T-helper 2 cell treated with Interferon-gamma antibody and Interleukin-4, amounts not matched to agents 5 μg/mL and 100 μg/mL, for 36 hours (primary cell): ENCODE measurements around the gene CTNNA1.
"Not testable (repeated sequence)": the region's sequence is repeated elsewhere in the genome, so short reads cannot be mapped to it uniquely, and the experiment has no call there.

Experiments used
- DNase-seq: peaks from one replicate; pipeline ENCODE4 v3.0.0; 2021; ENCODE audit warnings: low spot score
- H3K27ac Mint-ChIP-seq: one replicate; pipeline ENCODE4 v1.8.0; 2021; ENCODE audit warnings: mild to moderate bottlenecking, mixed read lengths
- H3K27me3 Mint-ChIP-seq: one replicate; pipeline ENCODE4 v1.8.0; 2021; ENCODE audit warnings: low read depth, mixed read lengths
- H3K36me3 Mint-ChIP-seq: one replicate; pipeline ENCODE4 v1.8.0; 2021; ENCODE audit warnings: low read depth, mixed read lengths
- H3K4me1 Mint-ChIP-seq: one replicate; pipeline ENCODE4 v1.8.0; 2021; ENCODE audit warnings: low read depth, mixed read lengths
- H3K4me3 Mint-ChIP-seq: one replicate; pipeline ENCODE4 v1.8.0; 2022; ENCODE audit warnings: mild to moderate bottlenecking, moderate library complexity, mixed read lengths
- H3K9me3 Mint-ChIP-seq: one replicate; pipeline ENCODE4 v1.8.0; 2021; ENCODE audit warnings: mixed read lengths

CTNNA1 gene

DNA sequence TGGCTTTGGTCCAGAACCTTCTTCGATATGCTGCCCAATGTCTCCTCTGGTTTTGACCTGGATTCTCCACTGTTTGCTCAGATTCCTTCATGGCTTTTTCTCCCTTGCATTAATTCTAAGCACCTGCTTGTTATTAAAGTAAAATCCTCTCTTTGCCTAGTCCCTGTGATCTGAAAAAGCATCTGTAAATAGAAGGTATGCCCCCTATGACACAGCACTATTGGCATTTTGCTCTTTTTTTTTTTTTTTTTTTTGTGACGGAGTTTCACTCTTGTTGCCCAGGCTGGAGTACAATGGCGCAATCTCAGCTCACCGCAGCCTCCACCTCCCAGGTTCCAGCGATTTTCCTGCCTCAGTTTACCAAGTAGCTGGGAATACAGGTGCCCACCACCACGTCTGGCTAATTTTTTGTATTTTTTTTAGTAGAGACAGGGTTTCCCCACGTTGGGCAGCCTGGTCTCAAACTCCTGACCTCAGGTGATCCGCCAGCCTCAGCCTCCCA lies 37.2 kb upstream of the CTNNA1 start:
- H3K4me3 Mint-ChIP-seq, H3K9me3 Mint-ChIP-seq, H3K27ac Mint-ChIP-seq, H3K4me1 Mint-ChIP-seq, H3K36me3 Mint-ChIP-seq, DNase-seq: not testable (repeated sequence)
- peaks cover 33% of the 10 kb centered on the region for H3K27me3 Mint-ChIP-seq

DNA sequence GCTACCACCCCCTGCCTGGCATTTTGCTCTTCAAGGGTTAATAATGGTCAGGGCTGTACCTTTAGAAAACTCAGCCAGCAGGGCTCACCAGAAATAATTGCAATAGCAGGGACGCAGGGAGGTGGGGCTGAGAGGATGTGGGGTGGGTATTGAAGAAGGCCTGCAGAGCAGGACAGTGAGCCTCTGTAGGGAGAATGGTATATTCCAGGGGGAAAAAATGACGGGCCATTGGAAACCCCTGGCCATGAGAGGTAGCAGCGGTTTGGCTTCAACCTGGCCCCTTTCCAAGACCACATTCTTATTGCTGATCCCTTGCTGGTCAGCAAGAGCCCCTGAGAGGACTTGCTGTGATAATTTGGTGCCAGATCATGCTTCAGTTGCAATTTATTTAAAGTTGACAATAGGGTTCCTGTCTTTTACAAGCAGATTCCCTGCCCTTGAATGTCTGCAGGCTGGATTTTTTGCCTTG lies 36.7 kb upstream of the CTNNA1 start:
- H3K27me3 Mint-ChIP-seq = peaks cover 29% of the 10 kb centered on the region
- DNase-seq = no peak
- H3K4me3 Mint-ChIP-seq = no peak overlapping the region
- no peaks in the 10 kb centered on the region for H3K4me1 Mint-ChIP-seq
- no peak overlapping the region for H3K27ac Mint-ChIP-seq
- H3K9me3 Mint-ChIP-seq = no peaks in the 10 kb centered on the region
- no peaks in the 10 kb centered on the region for H3K36me3 Mint-ChIP-seq

DNA sequence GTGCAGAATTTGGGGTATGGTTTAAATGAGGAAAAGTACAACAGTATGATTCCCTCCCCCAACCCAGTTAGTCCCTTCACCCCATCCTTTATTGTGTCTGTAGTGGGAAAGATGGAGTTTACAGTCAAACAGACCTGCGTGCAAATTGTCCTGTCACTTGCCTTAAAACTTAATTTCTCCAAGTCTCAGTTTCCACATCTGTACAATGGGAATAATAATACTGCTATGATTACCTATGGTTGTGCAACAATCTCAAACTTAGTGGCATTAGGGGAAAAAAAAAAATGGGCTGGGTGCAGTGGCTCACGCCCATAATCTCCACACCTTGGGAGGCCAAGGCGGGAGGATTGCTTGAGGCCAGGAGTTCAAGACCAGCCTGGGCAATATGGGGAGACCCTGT lies 35.8 kb upstream of the CTNNA1 start:
- no peak overlapping the region for H3K27ac Mint-ChIP-seq
- H3K27me3 Mint-ChIP-seq = peaks cover 26% of the 10 kb centered on the region

DNA sequence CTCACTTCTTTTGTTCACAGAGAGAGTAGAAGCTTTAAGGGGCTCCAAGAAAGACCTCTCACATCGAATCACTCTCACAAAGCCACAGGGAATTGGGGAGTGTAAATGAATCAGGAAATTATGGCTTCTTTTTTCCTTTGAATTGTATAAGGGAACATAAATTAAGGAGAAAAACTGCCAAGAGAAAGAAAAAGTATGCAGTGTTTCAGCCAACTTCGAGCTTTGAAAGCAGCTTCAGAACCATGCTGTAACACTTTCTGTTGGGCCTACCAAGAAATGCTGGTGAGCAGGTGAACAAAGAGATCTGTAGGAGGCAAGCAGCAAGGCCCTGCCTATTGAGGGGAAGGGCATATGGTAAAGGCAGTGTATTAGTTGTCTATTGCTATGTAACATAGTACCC lies 33.4 kb upstream of the CTNNA1 start:
- H3K27ac Mint-ChIP-seq = no peak overlapping the region
- no peak overlapping the region for H3K4me3 Mint-ChIP-seq
- H3K9me3 Mint-ChIP-seq = no peaks in the 10 kb centered on the region
- no peaks in the 10 kb centered on the region for H3K4me1 Mint-ChIP-seq
- DNase-seq = no peak
- no peaks in the 10 kb centered on the region for H3K36me3 Mint-ChIP-seq
- H3K27me3 Mint-ChIP-seq = peaks cover 20% of the 10 kb centered on the region

More for the DNA sequence above, 35.8 kb upstream of the CTNNA1 start:
- no peaks in the 10 kb centered on the region for H3K4me1 Mint-ChIP-seq
- no peak overlapping the region for H3K4me3 Mint-ChIP-seq
- H3K9me3 Mint-ChIP-seq = no peaks in the 10 kb centered on the region
- no peak for DNase-seq
- H3K36me3 Mint-ChIP-seq = no peaks in the 10 kb centered on the region

DNA sequence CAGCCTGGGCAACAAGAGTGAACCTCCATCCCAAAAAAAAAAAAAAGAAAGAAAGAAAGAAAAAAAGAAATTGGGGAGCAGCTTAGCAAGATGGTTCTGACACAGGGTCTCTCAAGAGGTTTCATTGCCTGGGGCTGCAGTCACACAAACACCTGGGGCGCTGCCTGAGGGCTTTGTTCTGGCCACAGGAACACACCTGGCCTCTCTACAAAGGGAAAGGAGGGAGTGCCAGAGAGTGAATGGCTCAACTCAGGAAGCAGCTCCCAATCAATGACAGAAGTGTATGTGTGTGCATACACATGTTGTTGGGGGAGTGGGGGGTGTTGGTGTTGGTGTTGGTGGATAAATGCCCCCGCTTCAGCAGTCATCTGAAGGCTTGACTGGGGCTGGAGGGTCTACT lies 32.4 kb upstream of the CTNNA1 start:
- peaks cover 14% of the 10 kb centered on the region for H3K27me3 Mint-ChIP-seq
- H3K4me1 Mint-ChIP-seq = no peaks in the 10 kb centered on the region
- no peak overlapping the region for H3K4me3 Mint-ChIP-seq
- no peaks in the 10 kb centered on the region for H3K36me3 Mint-ChIP-seq
- H3K27ac Mint-ChIP-seq = no peak overlapping the region
- no peak for DNase-seq
- no peaks in the 10 kb centered on the region for H3K9me3 Mint-ChIP-seq

DNA sequence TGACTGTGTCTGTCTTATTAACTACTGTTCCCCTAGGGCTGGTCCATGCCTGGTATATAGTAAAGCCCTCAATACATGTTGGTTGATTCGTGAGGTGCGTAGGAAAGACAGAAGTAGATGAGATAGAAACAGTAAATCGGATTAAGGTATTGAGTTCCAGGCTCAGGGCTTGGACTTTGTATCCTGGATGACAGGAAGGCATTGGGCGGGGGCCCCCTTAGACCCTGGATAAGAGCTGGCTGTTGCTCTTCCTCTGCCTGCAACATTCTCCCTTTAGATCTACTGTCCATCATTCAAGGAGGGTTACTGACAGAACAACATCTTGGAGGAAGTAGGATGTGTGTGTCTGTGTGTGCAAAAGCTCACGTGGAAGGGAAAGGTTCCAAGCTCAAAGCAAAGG lies 31.2 kb upstream of the CTNNA1 start:
- DNase-seq = no peak
- Mint-ChIP-seq H3K27me3 (peaks cover 13% of the 10 kb centered on the region), H3K4me1 (peaks cover 4% of the 10 kb centered on the region), H3K9me3 (no peaks in the 10 kb centered on the region), H3K27ac (no peak overlapping the region), H3K36me3 (no peaks in the 10 kb centered on the region), H3K4me3 (no peak overlapping the region)

DNA sequence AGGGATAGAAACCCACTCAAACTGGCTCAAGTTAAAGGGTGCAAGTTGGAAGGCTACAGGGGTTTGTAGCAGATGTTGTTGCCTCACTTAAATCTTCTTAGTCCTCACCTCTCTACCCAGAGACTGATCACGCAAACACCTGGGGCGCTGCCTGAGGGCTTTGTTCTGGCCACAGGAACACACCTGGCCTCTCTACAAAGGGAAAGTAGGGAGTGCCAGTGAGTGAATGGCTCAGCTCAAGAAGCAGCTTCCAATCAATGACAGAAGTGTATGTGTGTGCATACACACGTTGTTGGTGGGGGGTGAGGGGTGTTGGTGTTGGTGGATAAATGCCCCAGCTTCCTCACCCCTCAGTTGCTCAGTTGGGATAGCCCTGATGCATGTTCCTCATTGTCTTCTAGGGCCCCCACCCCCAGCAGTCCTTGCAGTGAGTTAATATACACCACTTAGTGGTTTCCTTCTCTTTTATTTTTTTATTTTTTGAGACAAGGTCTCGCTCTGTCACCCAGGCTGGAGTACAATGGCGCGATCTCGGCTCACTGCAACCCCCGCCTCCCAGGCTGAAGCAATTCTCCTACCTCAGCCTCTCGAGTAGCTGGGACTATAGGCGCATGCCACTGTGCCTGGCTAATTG lies 30.6 kb upstream of the CTNNA1 start:
- no peak overlapping the region for H3K4me3 Mint-ChIP-seq
- H3K27me3 Mint-ChIP-seq = peaks cover 9% of the 10 kb centered on the region
- no peak overlapping the region for H3K27ac Mint-ChIP-seq
- no peaks in the 10 kb centered on the region for H3K36me3 Mint-ChIP-seq
- H3K9me3 Mint-ChIP-seq = no peaks in the 10 kb centered on the region
- H3K4me1 Mint-ChIP-seq = peaks cover 9% of the 10 kb centered on the region
- DNase-seq = no peak

DNA sequence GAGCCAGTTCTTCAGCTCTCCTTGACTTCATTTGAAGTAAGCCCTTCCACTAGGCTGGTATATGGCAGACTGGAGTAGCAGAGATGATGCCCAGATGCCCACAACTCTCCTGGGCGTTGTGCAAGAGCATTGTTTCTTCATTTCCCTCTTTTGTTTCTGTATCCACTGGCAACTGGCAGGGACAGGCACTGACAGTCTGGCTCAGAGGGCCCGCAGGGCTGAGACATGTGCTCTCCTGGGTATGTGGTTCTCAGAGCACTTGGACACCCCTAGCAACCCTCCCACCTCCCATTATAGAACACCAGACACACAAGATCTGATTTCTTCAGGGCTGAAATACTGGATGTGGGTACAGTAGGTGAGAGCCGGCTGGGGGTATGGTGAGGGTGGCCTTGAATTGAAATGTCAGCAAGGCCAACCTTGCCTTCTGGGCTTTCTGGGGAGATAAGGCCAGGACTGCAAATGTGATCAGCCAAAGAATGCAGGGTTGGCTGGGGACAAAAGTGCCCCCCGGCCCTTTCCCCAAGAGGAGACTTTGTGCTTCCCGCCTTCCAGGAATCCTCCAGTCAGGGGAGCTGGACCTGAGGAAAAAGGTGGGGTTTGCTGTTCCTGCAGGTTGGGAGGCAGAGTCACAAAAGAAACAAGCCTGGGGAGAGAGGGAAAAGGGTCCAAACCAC lies 28.6 kb upstream of the CTNNA1 start:
- no peak overlapping the region for H3K4me3 Mint-ChIP-seq
- DNase-seq = no peak
- H3K27ac Mint-ChIP-seq = no peak overlapping the region
- H3K27me3 Mint-ChIP-seq = peaks cover 6% of the 10 kb centered on the region
- no peaks in the 10 kb centered on the region for H3K9me3 Mint-ChIP-seq
- no peaks in the 10 kb centered on the region for H3K36me3 Mint-ChIP-seq
- peaks cover 9% of the 10 kb centered on the region for H3K4me1 Mint-ChIP-seq

DNA sequence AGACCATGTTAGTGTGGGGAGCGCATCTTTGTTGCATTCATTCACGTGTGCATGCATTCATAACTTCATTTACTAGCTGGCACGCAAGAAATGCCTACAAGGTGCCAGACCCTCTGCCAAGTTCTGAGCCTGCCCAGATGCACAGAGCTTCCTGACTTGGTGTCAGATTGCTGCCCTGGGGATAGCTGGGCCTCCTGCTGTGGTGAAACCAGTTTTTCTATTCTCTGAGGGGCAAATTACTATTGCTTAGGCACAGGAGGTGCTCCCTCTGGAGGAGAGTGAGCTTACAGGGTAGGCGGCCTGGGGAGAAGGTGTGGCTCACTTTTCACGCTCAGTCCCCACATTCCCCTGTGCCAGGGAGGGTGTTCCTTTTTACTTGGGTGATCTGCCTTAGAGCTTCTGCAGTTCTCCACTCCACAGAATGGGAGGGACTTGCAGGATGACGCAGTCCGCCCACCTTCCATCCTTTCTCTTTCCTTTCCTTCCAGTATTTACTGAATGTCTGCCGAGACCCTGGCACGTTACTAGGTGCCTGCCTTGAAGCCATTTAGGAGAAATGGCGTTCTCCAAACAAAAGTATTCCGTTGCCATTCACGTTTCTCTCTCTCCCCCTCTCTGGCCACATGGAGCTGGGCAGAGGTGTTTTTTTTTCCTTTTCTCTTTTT lies 27.9 kb upstream of the CTNNA1 start:
- H3K27me3 Mint-ChIP-seq = peaks cover 6% of the 10 kb centered on the region
- DNase-seq = no peak
- H3K4me1 Mint-ChIP-seq = peaks cover 9% of the 10 kb centered on the region
- H3K36me3 Mint-ChIP-seq = no peaks in the 10 kb centered on the region
- H3K27ac Mint-ChIP-seq = no peak overlapping the region
- H3K4me3 Mint-ChIP-seq = no peak overlapping the region
- no peaks in the 10 kb centered on the region for H3K9me3 Mint-ChIP-seq

DNA sequence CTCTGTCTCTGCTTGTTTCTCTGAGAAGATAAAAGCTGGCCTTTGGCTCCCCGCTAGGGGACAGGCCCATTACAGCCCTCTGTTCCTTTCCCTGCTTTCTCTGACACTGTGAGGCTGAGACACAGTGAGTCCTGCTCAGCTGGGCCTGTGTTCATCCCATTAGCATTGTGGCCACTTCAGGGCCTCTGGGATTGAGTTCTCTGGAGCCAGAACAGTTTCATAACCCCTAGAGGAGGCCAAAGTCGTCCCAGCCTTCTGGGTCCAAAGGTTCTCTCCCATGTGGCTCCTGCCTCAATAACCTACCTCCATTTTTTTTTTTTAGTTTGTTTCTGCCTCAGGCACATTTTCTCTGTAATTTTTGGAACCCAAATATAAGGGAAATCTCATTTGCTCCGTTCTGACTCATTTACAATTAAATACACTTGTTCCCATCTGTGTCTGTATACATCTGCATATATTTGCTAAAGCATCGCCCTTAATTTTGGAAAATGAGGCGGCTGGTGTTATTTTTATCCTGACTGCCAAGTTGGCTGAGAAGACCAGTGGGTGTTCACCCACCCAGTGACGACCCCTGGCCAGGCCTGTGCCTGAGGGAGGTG lies 27.3 kb upstream of the CTNNA1 start:
- Mint-ChIP-seq H3K9me3 (no peaks in the 10 kb centered on the region), H3K4me3 (no peak overlapping the region), H3K27me3 (peaks cover 6% of the 10 kb centered on the region), H3K4me1 (peaks cover 9% of the 10 kb centered on the region), H3K27ac (no peak overlapping the region), H3K36me3 (no peaks in the 10 kb centered on the region)
- DNase-seq = no peak

DNA sequence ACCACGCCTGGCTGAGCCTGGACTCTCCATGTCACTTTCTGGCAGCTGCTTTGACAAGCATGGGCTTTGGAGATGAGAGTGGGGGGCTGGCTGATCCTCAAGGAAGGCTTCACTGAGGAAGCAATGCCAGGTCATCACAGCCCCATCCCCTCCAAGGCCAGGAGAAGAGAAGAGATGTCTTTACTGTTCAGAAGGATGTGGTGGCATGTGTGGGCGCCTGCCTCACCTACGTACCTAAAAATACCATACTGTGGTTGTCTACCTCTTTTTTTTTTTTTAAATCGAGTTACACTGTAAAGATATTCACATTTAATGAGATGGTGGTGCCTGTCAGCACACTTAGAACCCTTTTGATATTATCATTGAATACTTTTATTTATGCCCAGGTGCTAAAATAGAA lies 26.4 kb upstream of the CTNNA1 start:
- Mint-ChIP-seq H3K27me3 (peaks cover 6% of the 10 kb centered on the region), H3K27ac (no peak overlapping the region), H3K9me3 (no peaks in the 10 kb centered on the region), H3K36me3 (no peaks in the 10 kb centered on the region), H3K4me1 (peaks cover 9% of the 10 kb centered on the region), H3K4me3 (no peak overlapping the region)
- DNase-seq = peak; percentile 15

DNA sequence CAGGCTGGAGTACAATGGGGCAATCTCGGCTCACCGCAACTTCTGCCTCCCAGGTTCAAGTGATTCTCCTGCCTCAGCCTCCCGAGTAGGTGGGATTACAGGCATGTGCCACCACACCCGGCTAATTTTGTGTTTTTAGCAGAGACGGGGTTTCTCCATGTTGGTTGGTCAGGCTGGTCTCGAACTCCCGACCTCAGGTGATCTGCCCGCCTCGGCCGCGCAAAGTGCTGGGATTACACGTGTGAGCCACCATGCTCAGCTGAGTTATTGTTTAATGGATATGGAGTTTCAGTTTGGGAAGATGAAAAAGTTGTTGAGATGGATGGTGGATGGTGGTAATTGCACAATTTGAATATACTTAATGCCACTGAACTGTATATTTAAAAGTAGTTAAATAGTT lies 22.7 kb upstream of the CTNNA1 start:
- not testable (repeated sequence) for H3K27me3 Mint-ChIP-seq, H3K36me3 Mint-ChIP-seq, H3K4me1 Mint-ChIP-seq, H3K9me3 Mint-ChIP-seq, H3K27ac Mint-ChIP-seq, DNase-seq, H3K4me3 Mint-ChIP-seq

DNA sequence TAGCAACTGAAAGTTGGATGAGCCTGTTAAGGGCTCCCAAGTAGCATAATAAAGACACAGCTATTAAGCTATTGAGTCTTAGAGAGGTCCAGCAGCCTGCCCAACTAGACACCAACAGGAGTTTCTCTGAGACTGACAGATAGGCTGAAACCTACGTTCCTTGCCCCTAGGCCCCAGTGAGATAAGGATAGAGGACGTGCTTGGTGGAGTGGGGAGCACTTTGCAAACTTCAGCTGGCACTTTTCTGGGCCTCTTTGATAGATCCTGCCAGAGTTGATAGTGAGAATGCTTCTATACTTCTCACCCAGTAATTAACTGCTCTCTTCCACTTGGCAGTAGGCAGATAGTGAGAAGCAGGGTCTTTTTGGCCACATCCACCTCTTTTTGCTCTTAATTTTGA lies 20.8 kb upstream of the CTNNA1 start:
- H3K9me3 Mint-ChIP-seq = no peaks in the 10 kb centered on the region
- H3K36me3 Mint-ChIP-seq = no peaks in the 10 kb centered on the region
- no peak overlapping the region for H3K4me3 Mint-ChIP-seq
- DNase-seq = no peak
- H3K27ac Mint-ChIP-seq = no peak overlapping the region
- peaks cover 2% of the 10 kb centered on the region for H3K4me1 Mint-ChIP-seq
- peaks cover 3% of the 10 kb centered on the region for H3K27me3 Mint-ChIP-seq

DNA sequence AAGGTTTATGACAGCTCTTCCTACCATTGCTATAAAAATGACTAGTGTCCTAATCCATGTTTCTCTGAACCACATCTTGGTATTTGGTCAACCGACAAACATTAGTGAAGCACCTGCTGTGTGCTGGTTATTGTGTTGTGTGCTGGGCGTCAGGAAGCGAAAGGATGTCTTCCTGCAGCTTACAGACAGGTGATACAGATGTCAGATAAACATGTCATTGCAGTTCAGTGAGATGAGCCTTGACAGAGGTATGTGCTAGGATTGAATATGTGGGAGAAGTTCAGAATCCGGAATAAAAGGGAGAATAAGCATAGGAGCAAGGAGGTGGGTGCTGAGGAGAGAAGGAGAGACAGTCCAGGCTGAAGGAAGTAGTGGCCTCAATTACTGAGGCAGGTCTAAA lies 20.3 kb upstream of the CTNNA1 start:
- Mint-ChIP-seq H3K27me3 (peaks cover 3% of the 10 kb centered on the region), H3K4me3 (no peak overlapping the region), H3K4me1 (peaks cover 4% of the 10 kb centered on the region), H3K36me3 (no peaks in the 10 kb centered on the region), H3K9me3 (no peaks in the 10 kb centered on the region), H3K27ac (no peak overlapping the region)
- no peak for DNase-seq
